Testis (tissue), 3 donors: ENCODE data around the gene MCF2L. TPM values are rescaled to one million over a fixed set of nuclear protein-coding genes. Genes with fewer than 3 reads are reported as not detected.

ENCODE experiments used
- DNase-seq: peaks from one replicate; pipeline ENCODE4 v3.0.0-alpha.2; 2019
- H3K27ac ChIP-seq, 2 donors: fragments of 200-600 bp; sonication (generic); one replicate each; pipeline ENCODE4 v1.5.1; 2019
- H3K27me3 ChIP-seq: fragments of 200-600 bp; sonication (generic); one replicate; pipeline ENCODE4 v1.5.1; 2019
- H3K36me3 ChIP-seq: fragments of 200-600 bp; sonication (generic); one replicate; pipeline ENCODE4 v1.5.1; 2017; ENCODE audit warnings: low read depth; ENCODE audit errors: missing control alignments
- H3K4me1 ChIP-seq: fragments of 200-600 bp; sonication (generic); one replicate; pipeline ENCODE4 v1.5.1; 2019
- H3K4me3 ChIP-seq, 2 donors: fragments of 200-600 bp; sonication (generic); one replicate each; pipeline ENCODE4 v1.5.1; 2017 to 2019
- H3K9me3 ChIP-seq: fragments of 200-600 bp; sonication (generic); one replicate; pipeline ENCODE4 v1.5.1; 2017
- POLR2A ChIP-seq: fragments of 450-650 bp; IDR thresholded peaks from one replicate; pipeline ENCODE4 v1.6.1; 2017; ENCODE audit warnings: antibody characterized with exemption, mild to moderate bottlenecking, moderate library complexity
- WGBS, 2 donors: methylation state at CpG; one replicate each; pipeline ENCODE4 v1.1.5; 2018; 5-methylcytosine and 5-hydroxymethylcytosine counted together
- intact Hi-C: fragments of 100-400 bp; cut with DNase I; formaldehyde crosslinking; loops from one replicate; pipeline ENCODE4 v1.15.1; 2023; ENCODE audit warnings: low total_unique reads
- polyA plus RNA-seq: library from polyadenylated mRNA; stranded (reverse); fragments of 350-450 nt; fragmentation: Illumina TruSeq; extraction: RNeasy Lipid Tissue Mini Kit (QIAGEN cat#74804); gene quantifications from one replicate; pipeline ENCODE4 v1.2.3, GENCODE V29; 2014; ENCODE audit warnings: low read depth, low replicate concordance; ENCODE audit not compliant: insufficient read depth
- total RNA-seq, 2 donors: library from RNA; depleted of rRNA; stranded (reverse); fragments of >200 nt; gene quantifications; one replicate each; pipeline ENCODE4 v1.2.3, GENCODE V29; 2016
- TF ChIP-seq, protein P1 (sequence below), 3 experiments: fragments of 450-650 bp in 2 of 3; fragments of 200-600 bp in 1 of 3; sonication (generic) in 1 of 3; IDR thresholded peaks; one replicate each; pipeline ENCODE4 v1.5.1; 2016 to 2019; ENCODE audit warnings: antibody characterized with exemption in 3 of 3, mild to moderate bottlenecking in 2 of 3, moderate library complexity in 1 of 3

MCF2L gene
- total and polyA plus RNA-seq, 3 donors from 2014 or later = 5.0 to 17.6 (median 14.6) TPM

DNA sequence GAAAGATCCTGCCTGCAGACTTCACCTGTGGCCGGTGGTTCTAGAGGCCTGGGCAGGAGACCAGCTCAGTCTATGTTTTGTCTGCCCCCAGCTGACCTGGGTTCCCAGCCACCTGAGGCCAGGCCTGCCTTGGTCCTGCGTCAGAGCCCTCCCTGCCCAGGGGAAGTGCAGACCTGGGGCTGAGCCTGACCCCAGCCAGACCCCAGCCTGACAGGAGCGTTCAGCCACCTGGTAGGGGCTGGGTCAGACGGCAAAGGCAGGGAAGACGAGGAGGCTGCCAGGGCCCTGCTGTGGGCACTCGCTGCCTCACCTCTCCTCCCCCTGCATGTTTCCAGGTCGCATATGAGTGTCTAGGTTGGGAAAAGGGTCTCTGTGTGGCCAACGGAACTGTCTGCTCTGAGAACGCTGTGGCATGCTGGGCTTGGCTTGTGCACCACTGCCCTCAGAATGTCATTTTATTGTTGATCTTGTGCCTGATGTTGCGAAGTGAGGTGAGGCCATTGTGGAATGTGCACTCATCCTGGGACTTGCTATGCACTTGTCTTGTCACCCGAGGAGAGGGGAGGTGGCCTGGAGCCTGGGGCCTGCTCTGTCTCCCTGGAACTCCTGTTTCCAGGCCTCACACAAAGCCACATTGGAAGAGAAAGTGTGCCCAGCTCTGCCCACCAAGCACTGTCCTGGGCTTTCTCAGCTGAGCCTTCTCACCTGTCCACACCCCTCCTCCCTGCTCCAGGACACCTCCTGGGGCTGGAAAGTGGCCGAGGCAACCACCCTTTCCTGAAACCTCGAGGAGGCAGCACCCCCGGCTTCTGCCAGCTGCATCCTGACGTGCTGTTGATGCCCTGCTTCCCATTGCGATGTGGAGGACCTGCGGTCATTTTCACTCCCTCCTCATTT lies 15.2 kb upstream of the MCF2L start:
- 86 to 91% methylated on average over 12 to 17 of the region's 17 CpGs for WGBS, 2 donors
- intact Hi-C loops = no loop called here
- H3K27ac ChIP-seq = no peak overlapping the region
- peaks cover 1% of the 10 kb centered on the region for H3K4me1 ChIP-seq
- TF ChIP-seq, protein P1, sequence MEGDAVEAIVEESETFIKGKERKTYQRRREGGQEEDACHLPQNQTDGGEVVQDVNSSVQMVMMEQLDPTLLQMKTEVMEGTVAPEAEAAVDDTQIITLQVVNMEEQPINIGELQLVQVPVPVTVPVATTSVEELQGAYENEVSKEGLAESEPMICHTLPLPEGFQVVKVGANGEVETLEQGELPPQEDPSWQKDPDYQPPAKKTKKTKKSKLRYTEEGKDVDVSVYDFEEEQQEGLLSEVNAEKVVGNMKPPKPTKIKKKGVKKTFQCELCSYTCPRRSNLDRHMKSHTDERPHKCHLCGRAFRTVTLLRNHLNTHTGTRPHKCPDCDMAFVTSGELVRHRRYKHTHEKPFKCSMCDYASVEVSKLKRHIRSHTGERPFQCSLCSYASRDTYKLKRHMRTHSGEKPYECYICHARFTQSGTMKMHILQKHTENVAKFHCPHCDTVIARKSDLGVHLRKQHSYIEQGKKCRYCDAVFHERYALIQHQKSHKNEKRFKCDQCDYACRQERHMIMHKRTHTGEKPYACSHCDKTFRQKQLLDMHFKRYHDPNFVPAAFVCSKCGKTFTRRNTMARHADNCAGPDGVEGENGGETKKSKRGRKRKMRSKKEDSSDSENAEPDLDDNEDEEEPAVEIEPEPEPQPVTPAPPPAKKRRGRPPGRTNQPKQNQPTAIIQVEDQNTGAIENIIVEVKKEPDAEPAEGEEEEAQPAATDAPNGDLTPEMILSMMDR (IDR thresholded peaks at IDR 0.05) = no peak
- no peak for TF ChIP-seq POLR2A
- no peaks in the 10 kb centered on the region for H3K27me3 ChIP-seq
- no peak for DNase-seq
- H3K36me3 ChIP-seq = no peaks in the 10 kb centered on the region
- no peak overlapping the region for H3K4me3 ChIP-seq
- no peaks in the 10 kb centered on the region for H3K9me3 ChIP-seq

- H3K36me3 ChIP-seq = no peaks in the 10 kb centered on the region
- no peak for DNase-seq
- intact Hi-C loops = no loop called here
- no peaks in the 10 kb centered on the region for H3K9me3 ChIP-seq
- TF ChIP-seq POLR2A = no peak
- TF ChIP-seq, protein P1 (IDR thresholded peaks at IDR 0.05) = no peak
- H3K27ac ChIP-seq = no peak overlapping the region
- H3K4me3 ChIP-seq = no peak overlapping the region
- H3K27me3 ChIP-seq = no peaks in the 10 kb centered on the region
- WGBS, 2 donors = 92 to 100% methylated on average over 1 to 13 of the region's 13 CpGs
- peaks cover 9% of the 10 kb centered on the region for H3K4me1 ChIP-seq
Measured at GRCh38 chr13:112954488-112955270, 14.3 kb upstream of the MCF2L start.

DNA sequence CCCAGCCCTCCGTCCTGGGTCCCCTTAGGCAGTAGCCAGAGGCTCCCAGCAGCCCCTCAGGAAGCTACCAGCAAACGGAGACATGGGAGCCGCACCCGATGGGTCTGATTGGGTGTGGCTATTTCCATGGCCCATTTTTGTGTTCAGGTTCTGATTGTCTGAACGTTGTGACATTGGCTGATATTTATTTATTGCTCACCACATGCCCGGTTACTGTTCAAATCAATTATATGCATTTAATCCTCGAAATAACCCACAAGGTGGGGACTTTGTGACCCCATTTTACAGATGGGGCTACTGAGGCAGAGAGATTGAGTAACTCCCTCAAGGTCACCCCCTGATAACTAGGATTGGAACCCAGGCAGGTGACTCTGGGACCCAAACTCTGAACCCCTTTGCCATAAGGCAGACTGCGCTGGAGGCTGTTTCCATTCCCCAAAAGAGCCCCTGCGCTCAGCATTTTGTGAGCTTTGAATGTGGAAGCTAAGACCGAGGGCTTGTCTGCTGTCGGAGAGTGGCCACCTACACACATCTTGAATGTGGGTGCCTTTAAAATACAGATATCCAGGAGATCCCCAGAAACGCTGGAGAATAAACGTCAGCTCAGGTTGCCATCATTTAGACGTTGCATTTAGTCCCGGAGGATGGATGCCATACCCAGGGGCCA lies 13.6 kb upstream of the MCF2L start:
- intact Hi-C loops = no loop called here
- H3K4me3 ChIP-seq = no peak overlapping the region
- no peaks in the 10 kb centered on the region for H3K27me3 ChIP-seq
- no peak for TF ChIP-seq POLR2A
- TF ChIP-seq, protein P1 (IDR thresholded peaks at IDR 0.05) = no peak
- WGBS, 2 donors = 91 to 94% methylated on average over 15 of the region's 15 CpGs
- H3K9me3 ChIP-seq = no peaks in the 10 kb centered on the region
- DNase-seq = no peak
- peaks cover 11% of the 10 kb centered on the region for H3K4me1 ChIP-seq
- H3K36me3 ChIP-seq = no peaks in the 10 kb centered on the region
- H3K27ac ChIP-seq = no peak overlapping the region

DNA sequence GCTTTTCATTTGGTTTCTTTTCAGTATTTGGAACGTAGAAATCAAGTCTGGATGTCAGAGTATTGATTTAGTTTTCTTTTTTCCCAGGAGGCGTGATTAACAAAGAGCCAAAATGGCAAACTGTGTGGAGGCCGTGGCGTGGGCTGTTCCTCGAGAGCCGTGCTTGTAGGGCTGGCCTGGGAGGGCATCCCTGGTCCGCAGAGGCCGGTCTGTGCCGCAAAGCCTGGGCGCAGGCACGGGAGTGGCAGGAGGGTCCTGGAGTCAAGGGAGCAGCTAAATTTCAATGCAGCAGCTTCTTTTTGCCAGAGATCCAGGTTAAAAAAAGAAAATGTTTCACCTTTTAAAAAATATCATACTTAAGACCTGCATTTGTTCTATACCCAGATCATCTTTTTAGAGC lies 13.1 kb upstream of the MCF2L start:
- Histone ChIP-seq H3K27me3 (no peaks in the 10 kb centered on the region), H3K36me3 (no peaks in the 10 kb centered on the region), H3K4me1 (peaks cover 11% of the 10 kb centered on the region), H3K27ac (no peak overlapping the region), H3K9me3 (no peaks in the 10 kb centered on the region), H3K4me3 (no peak overlapping the region)
- intact Hi-C loops = no loop called here
- WGBS, 2 donors = 93 to 94% methylated on average over 11 of the region's 11 CpGs
- no peak for TF ChIP-seq POLR2A
- TF ChIP-seq, protein P1 (IDR thresholded peaks at IDR 0.05) = no peak
- DNase-seq = no peak
